Neuronal stem cell (in vitro differentiated cells): Measurements from ENCODE around the gene GRAMD2B.

ENCODE experiments used
- DNase-seq: peaks from one replicate; pipeline ENCODE4 v3.0.0-alpha.2; 2013; ENCODE audit warnings: low spot score
- H2AFZ ChIP-seq: one replicate; pipeline ENCODE4 v1.6.1; 2013; ENCODE audit warnings: mild to moderate bottlenecking, low read length, inconsistent platforms
- H2AK5ac ChIP-seq: 2 replicates; pipeline ENCODE4 v1.6.1; 2013; ENCODE audit warnings: low read depth, mild to moderate bottlenecking, inconsistent platforms, low read length, moderate library complexity, mixed read lengths
- H2BK120ac ChIP-seq: 2 replicates; pipeline ENCODE4 v1.6.1; 2013; ENCODE audit warnings: low read depth, mild to moderate bottlenecking, inconsistent platforms, low read length, moderate library complexity, mixed read lengths
- H2BK12ac ChIP-seq: one replicate; pipeline ENCODE4 v1.6.1; 2013; ENCODE audit warnings: low read length, inconsistent platforms
- H2BK15ac ChIP-seq: 2 replicates; pipeline ENCODE4 v1.6.1; 2013; ENCODE audit warnings: mild to moderate bottlenecking, low read length, inconsistent platforms, mixed read lengths
- H2BK5ac ChIP-seq: one replicate; pipeline ENCODE4 v1.6.1; 2013; ENCODE audit warnings: inconsistent platforms, mild to moderate bottlenecking, low read length, moderate library complexity
- H3K14ac ChIP-seq: one replicate; pipeline ENCODE4 v1.6.1; 2013; ENCODE audit warnings: low read length, inconsistent platforms
- H3K18ac ChIP-seq: 2 replicates; pipeline ENCODE4 v1.6.1; 2013; ENCODE audit warnings: low read length, inconsistent platforms
- H3K23ac ChIP-seq: 2 replicates; pipeline ENCODE4 v1.6.1; 2013; ENCODE audit warnings: low read depth, mild to moderate bottlenecking, mixed read lengths, low read length, inconsistent platforms; ENCODE audit not compliant: poor library complexity
- H3K27ac ChIP-seq: replicated peaks from 3 replicates; pipeline ENCODE4 v1.5.1; 2013; ENCODE audit warnings: low read length, inconsistent platforms
- H3K27me3 ChIP-seq, 3 experiments: 2 replicates each; pipeline ENCODE4 v1.6.1; 2013; ENCODE audit warnings: low read length in 3 of 3, mild to moderate bottlenecking in 2 of 3, inconsistent platforms in 1 of 3, low read depth in 1 of 3, mixed read lengths in 1 of 3, moderate library complexity in 1 of 3; ENCODE audit not compliant: control insufficient read depth in 3 of 3, insufficient read depth in 3 of 3
- H3K36me3 ChIP-seq, 2 donors: replicated peaks in 1 of 2; 2 replicates each; pipeline ENCODE4 v1.6.1; 2013; ENCODE audit warnings: low read length in 2 of 2; ENCODE audit not compliant: control insufficient read depth in 2 of 2, insufficient read depth in 2 of 2
- H3K4ac ChIP-seq: 2 replicates; pipeline ENCODE4 v1.6.1; 2013; ENCODE audit warnings: inconsistent platforms, mild to moderate bottlenecking, low read length, moderate library complexity
- H3K4me1 ChIP-seq, 2 donors: 1 replicate in 1 of 2; 2 replicates in 1 of 2; pipeline ENCODE4 v1.6.1; 2013; ENCODE audit warnings: low read length in 2 of 2, low read depth in 1 of 2; ENCODE audit not compliant: control insufficient read depth in 2 of 2, insufficient read depth in 1 of 2
- H3K4me2 ChIP-seq: one replicate; pipeline ENCODE4 v1.6.1; 2013; ENCODE audit warnings: mild to moderate bottlenecking, low read length, inconsistent platforms; ENCODE audit not compliant: insufficient read depth, poor library complexity, severe bottlenecking
- H3K4me3 ChIP-seq, 2 donors: 2 replicates each; pipeline ENCODE4 v1.5.1; 2013; ENCODE audit warnings: low read length in 2 of 2, mild to moderate bottlenecking in 2 of 2, inconsistent platforms in 1 of 2, moderate library complexity in 1 of 2
- H3K79me1 ChIP-seq: one replicate; pipeline ENCODE4 v1.6.1; 2013; ENCODE audit warnings: low read depth, mild to moderate bottlenecking, inconsistent platforms, low read length, moderate library complexity
- H3K9ac ChIP-seq: one replicate; pipeline ENCODE4 v1.6.1; 2013; ENCODE audit warnings: mild to moderate bottlenecking, low read depth, low read length, inconsistent platforms; ENCODE audit not compliant: poor library complexity
- H3K9me3 ChIP-seq, 2 donors: replicated peaks in 1 of 2; 2 replicates each; pipeline versions ENCODE3 to v1.6.1; 2013; ENCODE audit warnings: low read length in 2 of 2, mild to moderate bottlenecking in 2 of 2, inconsistent platforms in 1 of 2, low read depth in 1 of 2, mixed read lengths in 1 of 2, moderate library complexity in 1 of 2; ENCODE audit not compliant: control insufficient read depth in 2 of 2, insufficient read depth in 1 of 2
- H4K8ac ChIP-seq: one replicate; pipeline ENCODE4 v1.6.1; 2013; ENCODE audit warnings: low read depth, mild to moderate bottlenecking, inconsistent platforms, low read length, moderate library complexity
- H4K91ac ChIP-seq: one replicate; pipeline ENCODE4 v1.6.1; 2013; ENCODE audit warnings: low read length, low read depth, mild to moderate bottlenecking, inconsistent platforms; ENCODE audit not compliant: poor library complexity
- WGBS, 2 donors: extraction: QIAGEN DNeasy Blood & Tissue Kit; methylation state at CpG; one replicate each; pipeline ENCODE4 v1.1.7; 2013; ENCODE audit warnings: missing lambda C conversion rate in 2 of 2, mixed read lengths in 1 of 2; ENCODE audit not compliant: insufficient read length in 2 of 2, insufficient replicate concordance in 1 of 2; ENCODE audit errors: extremely low coverage in 2 of 2; 5-methylcytosine and 5-hydroxymethylcytosine counted together

Gene GRAMD2B

GRCh38 chr5:126471247-126471646, 48.0 kb downstream of the GRAMD2B start:
- no peak overlapping the region for H4K8ac ChIP-seq
- H3K4me3 ChIP-seq, result no peak overlapping the region
- H2BK15ac ChIP-seq, result no peak overlapping the region
- no peaks in the 10 kb centered on the region for H3K9me3 ChIP-seq
- H3K79me1 ChIP-seq, result no peaks in the 10 kb centered on the region
- WGBS, 2 donors, result no CpG with 5 or more reads among the region's 3 CpGs
- H3K4ac ChIP-seq, result no peak overlapping the region
- H3K27ac ChIP-seq, result no peak overlapping the region
- H2AK5ac ChIP-seq, result no peak overlapping the region
- DNase-seq, result no peak
- no peaks in the 10 kb centered on the region for H3K36me3 ChIP-seq
- no peak overlapping the region for H3K4me2 ChIP-seq
- H3K14ac ChIP-seq, result no peak overlapping the region
- H3K18ac ChIP-seq, result no peak overlapping the region
- no peak overlapping the region for H2BK12ac ChIP-seq
- no peaks in the 10 kb centered on the region for H3K4me1 ChIP-seq
- H2AFZ ChIP-seq, result no peak overlapping the region
- no peak overlapping the region for H2BK120ac ChIP-seq
- H3K9ac ChIP-seq, result no peak overlapping the region
- no peak overlapping the region for H3K23ac ChIP-seq
- H4K91ac ChIP-seq, result no peak overlapping the region
- H3K27me3 ChIP-seq, result no peaks in the 10 kb centered on the region
- no peak overlapping the region for H2BK5ac ChIP-seq

DNA sequence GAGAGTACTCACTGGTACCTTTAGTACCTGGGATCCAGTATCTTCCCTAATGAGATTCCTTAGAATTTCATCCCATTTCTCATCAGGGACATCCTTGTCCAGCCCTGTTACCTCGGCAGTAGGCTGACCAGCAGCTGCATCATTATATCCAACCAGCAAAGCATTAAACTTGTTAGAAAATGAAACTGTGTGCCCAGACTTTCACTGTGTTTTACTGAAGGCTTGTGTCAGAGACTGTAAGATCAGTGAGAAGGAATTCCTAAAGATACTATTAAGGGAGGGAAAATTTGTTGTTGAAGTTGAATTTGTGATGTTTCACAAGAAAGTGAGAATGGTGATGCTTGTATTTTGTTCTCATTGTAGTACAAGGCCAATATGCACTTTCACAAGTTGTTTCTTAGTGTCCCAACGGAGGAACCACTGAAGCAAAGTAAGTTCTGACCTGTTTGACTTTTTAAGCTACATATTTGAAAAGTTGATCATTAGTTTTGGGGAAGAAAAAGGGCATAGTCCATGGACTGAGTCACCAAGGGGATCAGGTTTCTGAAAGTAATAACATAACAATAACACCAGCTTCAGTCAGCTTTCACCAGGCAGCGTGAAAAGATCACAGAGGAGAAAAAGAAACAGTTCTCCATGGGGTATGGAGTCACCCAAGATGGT, 48.8 kb downstream of the GRAMD2B start:
- H4K8ac ChIP-seq, result no peak overlapping the region
- no peaks in the 10 kb centered on the region for H3K9me3 ChIP-seq
- H3K79me1 ChIP-seq, result no peaks in the 10 kb centered on the region
- no peak overlapping the region for H3K4me2 ChIP-seq
- no peak overlapping the region for H4K91ac ChIP-seq
- H3K4ac ChIP-seq, result no peak overlapping the region
- DNase-seq, result no peak
- H2AK5ac ChIP-seq, result no peak overlapping the region
- H2BK5ac ChIP-seq, result no peak overlapping the region
- no peak overlapping the region for H3K18ac ChIP-seq
- H3K9ac ChIP-seq, result no peak overlapping the region
- H3K23ac ChIP-seq, result no peak overlapping the region
- no CpG with 5 or more reads among the region's 3 CpGs for WGBS, 2 donors
- no peak overlapping the region for H3K4me3 ChIP-seq
- H3K4me1 ChIP-seq, result no peaks in the 10 kb centered on the region
- H2AFZ ChIP-seq, result no peak overlapping the region
- no peak overlapping the region for H3K27ac ChIP-seq
- H3K36me3 ChIP-seq, result no peaks in the 10 kb centered on the region
- no peaks in the 10 kb centered on the region for H3K27me3 ChIP-seq
- no peak overlapping the region for H2BK15ac ChIP-seq
- H2BK12ac ChIP-seq, result no peak overlapping the region
- H2BK120ac ChIP-seq, result no peak overlapping the region
- H3K14ac ChIP-seq, result no peak overlapping the region

- H3K4me1 ChIP-seq, result no peaks in the 10 kb centered on the region
- no peak overlapping the region for H3K4me3 ChIP-seq
- H3K4me2 ChIP-seq, result no peak overlapping the region
- WGBS, 2 donors, result no CpG with 5 or more reads among the region's 2 CpGs
- no peak overlapping the region for H2BK15ac ChIP-seq
- no peak overlapping the region for H3K14ac ChIP-seq
- no peak overlapping the region for H3K23ac ChIP-seq
- no peak overlapping the region for H3K9ac ChIP-seq
- no peak overlapping the region for H4K91ac ChIP-seq
- H3K79me1 ChIP-seq, result no peaks in the 10 kb centered on the region
- no peak for DNase-seq
- H4K8ac ChIP-seq, result no peak overlapping the region
- no peaks in the 10 kb centered on the region for H3K9me3 ChIP-seq
- no peak overlapping the region for H3K4ac ChIP-seq
- H3K36me3 ChIP-seq, result no peaks in the 10 kb centered on the region
- no peaks in the 10 kb centered on the region for H3K27me3 ChIP-seq
- no peak overlapping the region for H2BK120ac ChIP-seq
- H3K27ac ChIP-seq, result no peak overlapping the region
- H2AFZ ChIP-seq, result no peak overlapping the region
- no peak overlapping the region for H3K18ac ChIP-seq
- H2BK5ac ChIP-seq, result no peak overlapping the region
- H2BK12ac ChIP-seq, result no peak overlapping the region
- H2AK5ac ChIP-seq, result no peak overlapping the region
These were observed 49.3 kb downstream of the GRAMD2B start for GRCh38 chr5:126472538-126472889.

- no peak overlapping the region for H4K91ac ChIP-seq
- no peak overlapping the region for H3K4me3 ChIP-seq
- no peak overlapping the region for H2AFZ ChIP-seq
- no peak overlapping the region for H3K4ac ChIP-seq
- no peaks in the 10 kb centered on the region for H3K36me3 ChIP-seq
- no CpG with 5 or more reads among the region's 5 CpGs for WGBS, 2 donors
- H3K27ac ChIP-seq, result no peak overlapping the region
- DNase-seq, result no peak
- no peak overlapping the region for H3K14ac ChIP-seq
- H3K9me3 ChIP-seq, result no peaks in the 10 kb centered on the region
- H2BK12ac ChIP-seq, result no peak overlapping the region
- H2BK15ac ChIP-seq, result no peak overlapping the region
- no peaks in the 10 kb centered on the region for H3K27me3 ChIP-seq
- H4K8ac ChIP-seq, result no peak overlapping the region
- H3K79me1 ChIP-seq, result no peaks in the 10 kb centered on the region
- no peak overlapping the region for H3K18ac ChIP-seq
- no peak overlapping the region for H2AK5ac ChIP-seq
- no peak overlapping the region for H2BK120ac ChIP-seq
- no peak overlapping the region for H2BK5ac ChIP-seq
- H3K4me1 ChIP-seq, result no peaks in the 10 kb centered on the region
- H3K4me2 ChIP-seq, result no peak overlapping the region
- no peak overlapping the region for H3K9ac ChIP-seq
- H3K23ac ChIP-seq, result no peak overlapping the region
These were observed 54.3 kb downstream of the GRAMD2B start for GRCh38 chr5:126477294-126478117.
